CD4-positive, alpha-beta T cell treated with Interleukin-12 subunit alpha and Interleukin-12 subunit beta, for 1 hour (primary cell): Measurements from ENCODE around the gene FAM83F.
"Not testable (repeated sequence)": the region's sequence is repeated elsewhere in the genome, so short reads cannot be mapped to it uniquely, and the experiment has no call there.

ENCODE experiments used
- DNase-seq: peaks from one replicate; pipeline ENCODE4 v3.0.0-alpha.2; 2020

The FAM83F gene

GRCh38 chr22:40019100-40019499, 24.3 kb downstream of the FAM83F start:
- DNase-seq = no peak

GRCh38 chr22:40020956-40021355, 26.2 kb downstream of the FAM83F start:
- DNase-seq = no peak

GRCh38 chr22:40021401-40022000, 26.7 kb downstream of the FAM83F start:
- DNase-seq = no peak

GRCh38 chr22:40022536-40023240, 27.9 kb downstream of the FAM83F start:
- no peak for DNase-seq

- no peak for DNase-seq
Observed at GRCh38 chr22:40023341-40023841, 28.6 kb downstream of the FAM83F start.

- DNase-seq = peak; percentile 65
Observed at GRCh38 chr22:40024201-40025061, 29.7 kb downstream of the FAM83F start.

- DNase-seq = not testable (repeated sequence)
Observed at GRCh38 chr22:40025062-40025379, 30.3 kb downstream of the FAM83F start.

- DNase-seq = no peak
Observed at GRCh38 chr22:40025856-40026255, 31.1 kb downstream of the FAM83F start.

- DNase-seq = no peak
Observed at GRCh38 chr22:40026641-40027040, 31.9 kb downstream of the FAM83F start.

- no peak for DNase-seq
Observed at GRCh38 chr22:40027191-40028097, 32.7 kb downstream of the FAM83F start.

- no peak for DNase-seq
Observed at GRCh38 chr22:40028098-40028425, 33.3 kb downstream of the FAM83F start.

- DNase-seq = no peak
Observed at GRCh38 chr22:40029189-40029890, 34.6 kb downstream of the FAM83F start.

- no peak for DNase-seq
Observed at GRCh38 chr22:40030026-40030757, 35.4 kb downstream of the FAM83F start.

GRCh38 chr22:40030758-40031095, 36.0 kb downstream of the FAM83F start:
- DNase-seq = no peak

- DNase-seq = no peak
Observed at GRCh38 chr22:40031766-40032470, 37.2 kb downstream of the FAM83F start.

GRCh38 chr22:40033586-40034380, 39.0 kb downstream of the FAM83F start:
- no peak for DNase-seq

GRCh38 chr22:40035351-40035750, 40.6 kb downstream of the FAM83F start:
- no peak for DNase-seq

GRCh38 chr22:40036126-40036525, 41.4 kb downstream of the FAM83F start:
- no peak for DNase-seq

GRCh38 chr22:40036591-40037225, 42.0 kb downstream of the FAM83F start:
- DNase-seq = peak; percentile 56

- DNase-seq = no peak
Observed at GRCh38 chr22:40037320-40037719, 42.6 kb downstream of the FAM83F start.
